Measurements from ENCODE around the gene OR10H4.

- TF ChIP-seq POLR2A (IDR thresholded peaks at IDR 0.05; ENCODE audit: low read length): no peak
- TF ChIP-seq GATA1 (IDR thresholded peaks at IDR 0.05; ENCODE audit: low read depth, low read length): no peak
Measured at GRCh38 chr19:15936173-15936572, 12.6 kb upstream of the OR10H4 start.

All from erythroblast (primary cell).